OCI-LY7 (cell line): ENCODE results near the gene CAMSAP2. TPM values are rescaled to one million over a fixed set of nuclear protein-coding genes. Genes with fewer than 3 reads are reported as not detected.

Source experiments
- BruUV-seq: library from RNA; stranded (reverse); fragments of 400-500 nt; replicated peaks from 2 replicates; lab custom pipeline; 2021; lab: Mats Ljungman, UMichigan
- CTCF ChIA-PET: fragments of 300-600 bp; sonication (Branson Sonifier 250); formaldehyde crosslinking; loops from one replicate; lab custom pipeline; 2022; ENCODE audit warnings: antibody characterized with exemption; ENCODE audit not compliant: unreplicated experiment; lab: Charles Lee
- POLR2A ChIA-PET: fragments of 300-600 bp; sonication (Branson Sonifier 250); formaldehyde crosslinking; loops from one replicate; lab custom pipeline; 2022; ENCODE audit warnings: antibody characterized with exemption; lab: Charles Lee
- DNase-seq: peaks from one replicate; pipeline ENCODE4 v3.0.0-alpha.2; 2015; ENCODE audit warnings: low spot score
- H2AFZ ChIP-seq: fragments of 200-600 bp; sonication (generic), shearing (Covaris generic); 2 replicates; pipeline ENCODE4 v1.6.1; 2014; ENCODE audit warnings: mild to moderate bottlenecking, antibody characterized with exemption, low read length, moderate library complexity
- H3K27ac ChIP-seq: fragments of 200-600 bp; sonication (generic); 2 replicates; pipeline ENCODE4 v1.5.1; 2014; ENCODE audit warnings: mixed run types, low read depth, mild to moderate bottlenecking, moderate library complexity, low read length, inconsistent platforms; ENCODE audit not compliant: poor library complexity, severe bottlenecking
- H3K36me3 ChIP-seq: fragments of 200-600 bp; sonication (generic); 2 replicates; pipeline ENCODE4 v1.6.1; 2014; ENCODE audit warnings: mild to moderate bottlenecking, antibody characterized with exemption, low read length, moderate library complexity, mixed read lengths; ENCODE audit not compliant: insufficient read depth
- H3K4me1 ChIP-seq: fragments of 200-600 bp; sonication (generic); 2 replicates; pipeline ENCODE4 v1.5.1; 2014; ENCODE audit warnings: mild to moderate bottlenecking, low read length; ENCODE audit not compliant: insufficient read depth, poor library complexity, severe bottlenecking
- H3K4me2 ChIP-seq: fragments of 200-600 bp; sonication (generic); 2 replicates; pipeline ENCODE4 v1.6.1; 2014; ENCODE audit warnings: mild to moderate bottlenecking, low read length
- H3K4me3 ChIP-seq: fragments of 200-600 bp; sonication (generic); 2 replicates; pipeline ENCODE4 v1.5.1; 2014; ENCODE audit warnings: mild to moderate bottlenecking, low read depth, low read length; ENCODE audit not compliant: poor library complexity, severe bottlenecking
- H3K79me2 ChIP-seq: fragments of 200-600 bp; sonication (generic); 2 replicates; pipeline ENCODE4 v1.6.1; 2016; ENCODE audit warnings: low read depth, mild to moderate bottlenecking, low read length, moderate library complexity, mixed read lengths; ENCODE audit not compliant: insufficient read depth
- H3K9me2 ChIP-seq: fragments of 200-600 bp; sonication (generic); 2 replicates; pipeline ENCODE4 v1.6.1; 2016; ENCODE audit warnings: mild to moderate bottlenecking, low read length, mixed read lengths; ENCODE audit not compliant: insufficient read depth
- H3K9me3 ChIP-seq: fragments of 200-600 bp; sonication (generic); 2 replicates; pipeline ENCODE4 v1.6.1; 2014; ENCODE audit warnings: mild to moderate bottlenecking, mixed run types, low read length, mixed read lengths
- H4K20me1 ChIP-seq: fragments of 200-600 bp; sonication (generic); 2 replicates; pipeline ENCODE4 v1.6.1; 2014; ENCODE audit warnings: mild to moderate bottlenecking, antibody characterized with exemption, low read length, moderate library complexity, mixed read lengths; ENCODE audit not compliant: insufficient read depth
- CTCF ChIP-seq: fragments of 200-600 bp; sonication (generic); conservative IDR thresholded peaks from 2 replicates; pipeline ENCODE4 v1.5.1; 2014; ENCODE audit warnings: mild to moderate bottlenecking, antibody characterized with exemption, low read length, moderate library complexity, mixed read lengths
- EZH2phosphoT487 ChIP-seq: fragments of 200-600 bp; sonication (generic); IDR thresholded peaks from 2 replicates; pipeline ENCODE4 v1.6.1; 2018; ENCODE audit warnings: low read depth, borderline replicate concordance, mild to moderate bottlenecking, mixed run types, antibody characterized with exemption, low read length, moderate library complexity, mixed read lengths
- intact Hi-C: fragments of 100-400 bp; cut with micrococcal nuclease; formaldehyde crosslinking; loops from one replicate; pipeline ENCODE4 v1.10.0; 2022; ENCODE audit not compliant: unreplicated experiment
- total RNA-seq, 2 experiments: library from RNA; depleted of rRNA in 1 of 2; stranded (reverse); fragments of >200 nt in 1 of 2; shearing (Covaris generic) in 1 of 2; gene quantifications; 2 replicates each; pipeline ENCODE4 v1.2.3, GENCODE V29; 2014 to 2022

CAMSAP2 gene
- total RNA-seq, 2 experiments from 2014 or later, result 9.2 to 14.9 TPM

- intact Hi-C loops, result no loop called here
- H3K4me3 ChIP-seq, result no peak overlapping the region
- no peak overlapping the region for H3K27ac ChIP-seq
- no peaks in the 10 kb centered on the region for H3K9me3 ChIP-seq
- peaks cover 40% of the 10 kb centered on the region for H3K36me3 ChIP-seq
- H3K9me2 ChIP-seq, result no peaks in the 10 kb centered on the region
- BruUV-seq, result no TSS peak
- POLR2A ChIA-PET, result interaction anchor here (0.8 to 1.7 kb wide), 7 partner anchors 9 to 165 kb away, joined by 3 to 7 read pairs (median 4); no protein-coding TSS in a partner anchor
- CTCF ChIA-PET, result interaction anchor here (0.6 kb wide), 1 partner anchor 208 kb away, joined by 3 read pairs; no protein-coding TSS in a partner anchor
- no peak overlapping the region for H3K4me2 ChIP-seq
- H3K4me1 ChIP-seq, result no peaks in the 10 kb centered on the region
- no peak for DNase-seq
- no peaks in the 10 kb centered on the region for H4K20me1 ChIP-seq
- H3K79me2 ChIP-seq, result no peaks in the 10 kb centered on the region
- TF ChIP-seq EZH2phosphoT487 (no peak), CTCF (no peak)
- H2AFZ ChIP-seq, result no peak overlapping the region
These were observed 33.2 kb downstream of the CAMSAP2 start for GRCh38 chr1:200771625-200772555.

DNA sequence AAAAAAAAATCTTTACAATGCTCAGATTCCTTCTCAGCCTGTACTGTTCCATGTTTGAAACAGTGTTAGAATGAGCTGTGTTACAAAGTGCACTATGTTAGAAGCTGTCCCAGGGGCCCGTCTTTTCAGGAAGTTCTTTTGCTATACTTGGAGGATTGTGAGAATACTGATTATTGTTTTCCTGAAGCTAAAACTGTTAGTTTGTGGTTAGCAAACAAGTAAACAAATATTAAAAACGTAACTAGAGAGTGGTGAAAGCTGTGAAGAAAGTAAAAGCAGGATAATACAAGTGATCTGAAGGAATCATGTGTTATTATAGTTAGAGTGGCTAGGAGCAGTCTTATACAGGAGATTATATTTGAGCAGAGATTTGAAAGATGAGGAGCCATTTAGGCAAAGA, 35.6 kb downstream of the CAMSAP2 start:
- ChIA-PET POLR2A (interaction anchor here (0.8 to 1.9 kb wide), 6 partner anchors 8 to 101 kb away, joined by 3 to 7 read pairs (median 4); no protein-coding TSS in a partner anchor), CTCF (no interaction called here)
- BruUV-seq, result no TSS peak
- Histone ChIP-seq H3K79me2 (no peaks in the 10 kb centered on the region), H3K36me3 (peaks cover 25% of the 10 kb centered on the region), H4K20me1 (no peaks in the 10 kb centered on the region), H3K4me1 (no peaks in the 10 kb centered on the region), H3K9me2 (no peaks in the 10 kb centered on the region), H3K9me3 (no peaks in the 10 kb centered on the region), H3K4me2 (no peak overlapping the region), H3K4me3 (no peak overlapping the region), H3K27ac (no peak overlapping the region), H2AFZ (no peak overlapping the region)
- no peak for DNase-seq
- intact Hi-C loops, result no loop called here
- no peak for TF ChIP-seq CTCF
- TF ChIP-seq EZH2phosphoT487, result no peak
